Measurements from ENCODE around the gene UBE2S.
"Not testable (repeated sequence)": the region's sequence is repeated elsewhere in the genome, so short reads cannot be mapped to it uniquely, and the experiment has no call there.

Gene UBE2S

DNA sequence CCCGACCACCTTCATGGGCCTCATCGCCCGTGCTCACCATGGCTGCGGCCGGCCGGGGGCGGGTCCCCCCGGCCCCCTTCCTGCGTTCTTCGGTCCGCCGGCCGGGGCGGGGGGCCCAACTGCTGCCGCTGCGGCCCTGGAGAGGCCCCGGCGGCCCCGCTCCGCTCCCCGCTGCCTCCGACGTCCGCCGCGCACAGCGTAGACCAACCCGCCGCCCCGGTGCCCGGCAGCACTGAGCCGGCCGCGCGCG is at the start of gene UBE2S:
UBE2S (minus strand) TSS at position 239 of the 250 bp plus-strand sequence; CDS start at position 40, 199 bp downstream.
- DNase-seq (ENCODE audit: low spot score), result not testable (repeated sequence)

- no peak for DNase-seq (ENCODE audit: low spot score)
Measured at GRCh38 chr19:55456347-55456746, 48.8 kb upstream of the UBE2S start.

DNA sequence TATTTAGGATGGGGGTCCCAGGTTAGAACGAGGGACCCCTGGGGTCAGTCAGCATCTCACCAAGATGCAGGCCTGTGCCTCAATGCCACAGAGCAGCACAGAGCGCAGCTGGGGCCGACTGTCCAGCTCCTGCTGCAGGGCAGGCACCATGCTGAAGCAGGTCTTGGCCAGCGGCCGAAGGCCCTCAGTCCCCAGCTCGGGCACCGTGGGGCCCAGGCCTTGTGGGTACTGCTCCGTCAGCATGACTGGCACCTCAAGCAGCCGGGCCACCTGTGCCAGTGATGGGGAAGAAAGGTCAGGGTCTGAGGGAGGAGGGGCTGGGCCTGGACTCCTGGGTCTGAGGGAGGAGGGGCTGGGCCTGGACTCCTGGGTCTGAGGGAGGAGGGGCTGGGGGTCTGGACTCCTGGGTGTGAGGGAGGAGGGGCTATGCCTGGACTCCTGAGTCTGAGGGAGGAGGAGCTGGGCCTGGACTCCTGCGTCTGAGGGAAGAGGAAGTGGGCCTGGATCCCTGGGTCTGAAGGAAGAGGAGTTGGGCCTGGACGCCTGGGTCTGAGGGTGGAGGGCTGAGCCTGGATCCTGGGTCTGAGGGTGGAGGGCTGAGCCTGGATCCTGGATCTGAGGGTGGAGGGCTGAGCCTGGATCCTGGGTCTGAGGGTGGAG is 48.1 kb upstream of the UBE2S start:
- DNase-seq (ENCODE audit: low spot score), result no peak

GRCh38 chr19:55454787-55455243 is 47.2 kb upstream of the UBE2S start:
- peak; percentile 64 for DNase-seq (ENCODE audit: low spot score)

DNA sequence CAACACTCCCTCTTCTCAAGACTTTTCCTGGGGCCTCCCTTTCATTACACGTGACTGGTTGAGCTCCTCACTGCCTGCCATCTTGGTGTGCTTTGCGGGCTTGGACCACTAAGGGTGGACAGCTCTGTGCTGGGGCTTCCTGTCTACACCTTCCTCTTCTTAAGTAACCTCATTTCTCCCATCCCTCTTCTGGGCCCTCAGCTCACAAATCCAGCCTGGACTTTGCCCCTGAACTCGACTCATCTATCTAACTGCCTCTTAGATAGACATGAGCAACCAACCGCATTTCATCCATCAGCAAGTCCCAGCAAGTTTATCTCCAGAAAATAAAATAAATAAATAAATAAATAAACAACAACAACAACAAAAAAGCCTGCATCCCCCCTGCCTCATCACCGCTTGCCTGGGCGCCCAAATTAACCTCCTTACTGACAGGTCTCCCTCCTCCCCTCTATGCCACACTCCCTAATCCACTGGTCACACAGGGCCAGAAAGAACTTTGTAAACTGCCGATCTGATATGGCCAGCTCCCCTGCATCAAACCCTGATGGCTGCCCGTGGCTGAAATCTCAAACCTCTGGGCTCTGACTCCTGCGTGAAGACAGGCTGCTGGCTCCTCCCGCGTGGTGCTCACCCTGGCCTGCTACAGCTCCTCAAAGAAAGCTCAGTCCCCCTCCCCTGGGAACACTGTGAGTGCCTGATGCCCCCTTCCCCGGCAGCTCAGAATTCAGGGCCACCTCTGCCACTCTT is 46.1 kb upstream of the UBE2S start:
- no peak for DNase-seq (ENCODE audit: low spot score)

DNA sequence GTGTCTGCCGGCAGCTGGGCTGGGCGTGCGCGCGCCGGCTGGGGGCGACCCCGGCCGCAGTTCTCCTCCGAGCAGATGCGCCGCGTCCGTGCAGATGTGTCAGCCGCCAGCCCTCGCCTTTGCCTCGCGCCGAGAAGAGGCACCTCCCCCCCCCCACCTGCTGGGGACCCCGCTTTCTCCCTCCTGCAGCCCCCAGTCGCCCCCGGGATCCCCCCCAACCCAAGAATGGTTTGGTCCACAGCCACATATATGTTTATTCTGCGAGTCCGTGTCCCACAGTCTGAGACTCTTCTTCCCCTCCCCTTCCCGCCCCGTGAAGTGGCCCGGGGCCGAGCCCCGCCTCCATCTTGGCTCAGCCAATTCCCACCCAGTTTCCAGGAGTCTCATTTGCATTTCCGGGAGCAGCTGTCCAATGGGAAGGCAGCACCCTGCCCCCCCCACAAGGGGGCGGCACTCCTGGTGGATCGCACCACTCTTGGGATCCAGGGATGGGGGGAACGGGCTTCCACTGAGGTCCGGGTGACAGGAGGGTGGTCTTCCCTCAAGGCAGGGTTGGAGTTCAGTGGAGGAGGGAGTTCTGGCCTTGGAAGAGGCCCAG is 45.3 kb upstream of the UBE2S start:
- peak; percentile 68 for DNase-seq (ENCODE audit: low spot score)

DNA sequence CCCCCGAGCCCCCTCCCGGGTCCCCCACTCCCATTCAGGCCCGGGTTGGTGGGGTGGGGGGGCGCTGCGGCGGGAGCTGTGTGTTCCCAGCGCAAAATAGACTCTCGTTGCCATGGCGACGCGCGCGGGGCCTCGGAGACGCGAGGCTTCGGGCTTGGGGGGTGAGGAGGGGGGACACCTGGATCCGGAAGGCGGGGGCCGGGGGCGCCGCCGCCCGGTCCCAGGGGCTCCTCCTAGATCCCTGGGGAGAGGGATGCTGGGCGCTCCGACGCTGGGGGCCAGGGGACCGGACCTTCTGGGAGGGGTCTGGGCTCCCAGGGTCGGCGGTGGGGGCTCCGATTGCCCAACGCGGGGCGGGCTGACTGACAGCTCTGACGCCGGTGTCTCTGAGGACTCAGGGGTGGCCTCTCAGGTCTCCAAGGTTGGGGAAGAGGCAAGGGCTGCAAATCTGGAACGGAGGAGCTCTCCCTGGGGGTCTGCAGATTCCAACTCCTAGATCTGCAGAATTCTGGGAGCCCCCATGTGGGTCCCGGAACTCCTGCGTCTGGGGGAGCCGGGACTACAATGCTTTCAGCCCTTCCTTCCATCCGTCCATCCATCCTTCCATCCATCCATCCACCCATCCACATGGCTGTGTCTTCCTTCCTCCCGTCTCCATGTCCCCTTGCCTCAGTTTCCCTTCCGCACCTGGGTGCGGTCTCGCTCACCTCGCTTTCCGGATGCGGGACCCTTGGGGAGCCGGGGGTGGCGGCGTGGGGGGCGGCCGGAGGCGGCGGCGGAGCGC is 44.6 kb upstream of the UBE2S start:
- no peak for DNase-seq (ENCODE audit: low spot score)

DNA sequence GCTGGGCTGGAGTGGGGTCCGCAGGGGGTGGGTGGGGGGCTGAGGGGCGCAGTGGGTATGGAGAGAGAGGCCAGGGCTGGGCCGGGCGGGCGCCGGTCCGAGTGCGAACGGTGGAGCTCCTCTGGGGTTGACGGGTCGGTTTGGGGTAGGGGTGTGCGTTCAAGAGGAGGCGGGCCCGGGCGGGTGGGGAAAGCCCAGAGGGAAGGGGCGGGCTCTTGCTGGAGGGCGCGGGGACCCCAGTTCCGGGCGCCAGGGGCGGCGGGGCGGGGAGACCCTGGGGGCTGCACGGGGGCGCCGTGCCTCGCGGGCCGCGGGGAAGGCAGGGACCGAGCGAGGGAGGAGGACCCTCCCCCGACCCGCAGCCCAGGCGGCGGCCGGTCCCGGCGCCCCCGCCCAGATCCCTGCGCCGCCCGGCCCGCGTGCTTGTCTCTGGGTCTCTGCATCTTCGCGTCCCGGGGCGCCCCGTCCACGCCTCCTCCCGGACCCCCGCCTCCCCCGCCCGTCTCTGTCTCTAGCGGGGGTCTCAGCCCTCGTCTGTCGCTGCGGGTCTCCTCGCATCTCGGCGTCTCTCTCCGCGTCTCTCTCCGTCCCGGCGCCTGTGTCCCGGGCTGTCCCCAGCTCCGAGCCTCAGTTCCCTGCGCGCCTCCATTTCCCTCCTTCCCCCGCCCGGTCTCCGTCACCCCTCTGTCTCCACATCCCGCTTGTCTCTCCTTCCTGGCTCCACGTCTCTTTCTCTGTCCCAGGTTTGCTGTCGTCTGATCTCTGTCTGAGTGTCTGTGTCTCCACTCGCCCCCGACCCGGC is 43.8 kb upstream of the UBE2S start:
- DNase-seq (ENCODE audit: low spot score), result no peak

GRCh38 chr19:55449469-55449868 is 41.9 kb upstream of the UBE2S start:
- DNase-seq (ENCODE audit: low spot score), result no peak

- DNase-seq (ENCODE audit: low spot score), result not testable (repeated sequence)
Measured at GRCh38 chr19:55448175-55448490, 40.5 kb upstream of the UBE2S start.

- DNase-seq (ENCODE audit: low spot score), result peak; percentile 59
Measured at GRCh38 chr19:55447421-55448174, 40.0 kb upstream of the UBE2S start.

DNA sequence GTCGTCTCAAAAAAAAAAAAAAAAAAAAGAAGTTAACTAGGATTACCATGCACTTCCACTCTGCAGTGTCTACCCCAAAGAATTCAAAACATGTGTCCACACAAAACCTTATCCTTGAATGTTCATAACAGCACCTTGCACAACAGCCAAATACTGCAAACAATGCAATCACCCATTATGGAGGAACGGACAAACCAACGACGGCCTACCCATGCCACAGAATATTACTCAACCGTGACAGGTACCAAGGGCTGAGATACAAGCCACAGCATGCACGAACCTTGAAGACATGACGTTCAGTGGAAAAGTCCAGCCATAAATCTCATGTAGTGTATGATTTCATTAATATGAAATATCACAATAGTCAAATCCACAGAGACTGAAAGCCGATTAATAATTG is 38.5 kb upstream of the UBE2S start:
- no peak for DNase-seq (ENCODE audit: low spot score)

DNA sequence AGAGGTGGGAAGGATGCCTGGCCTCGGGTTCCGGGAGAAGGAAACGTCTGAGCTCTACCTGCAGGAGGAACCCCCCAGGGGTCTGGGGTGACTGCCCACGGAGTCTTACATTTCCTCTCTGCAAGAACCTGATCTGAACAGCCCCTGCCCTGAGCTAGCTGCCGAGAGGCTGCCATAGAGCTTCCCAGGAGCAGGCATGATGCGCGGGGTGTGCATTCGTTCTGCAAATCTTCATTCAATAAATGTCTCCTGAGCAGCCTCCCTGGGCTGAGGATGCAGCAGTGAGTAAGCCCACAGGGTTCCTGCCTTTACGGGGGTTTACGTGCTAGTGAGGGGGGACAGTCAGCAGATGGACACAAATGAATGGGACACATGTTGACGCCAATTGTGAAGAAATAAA is 37.1 kb upstream of the UBE2S start:
- no peak for DNase-seq (ENCODE audit: low spot score)

- DNase-seq (ENCODE audit: low spot score), result no peak
Measured at GRCh38 chr19:55443824-55444480, 36.4 kb upstream of the UBE2S start.

DNA sequence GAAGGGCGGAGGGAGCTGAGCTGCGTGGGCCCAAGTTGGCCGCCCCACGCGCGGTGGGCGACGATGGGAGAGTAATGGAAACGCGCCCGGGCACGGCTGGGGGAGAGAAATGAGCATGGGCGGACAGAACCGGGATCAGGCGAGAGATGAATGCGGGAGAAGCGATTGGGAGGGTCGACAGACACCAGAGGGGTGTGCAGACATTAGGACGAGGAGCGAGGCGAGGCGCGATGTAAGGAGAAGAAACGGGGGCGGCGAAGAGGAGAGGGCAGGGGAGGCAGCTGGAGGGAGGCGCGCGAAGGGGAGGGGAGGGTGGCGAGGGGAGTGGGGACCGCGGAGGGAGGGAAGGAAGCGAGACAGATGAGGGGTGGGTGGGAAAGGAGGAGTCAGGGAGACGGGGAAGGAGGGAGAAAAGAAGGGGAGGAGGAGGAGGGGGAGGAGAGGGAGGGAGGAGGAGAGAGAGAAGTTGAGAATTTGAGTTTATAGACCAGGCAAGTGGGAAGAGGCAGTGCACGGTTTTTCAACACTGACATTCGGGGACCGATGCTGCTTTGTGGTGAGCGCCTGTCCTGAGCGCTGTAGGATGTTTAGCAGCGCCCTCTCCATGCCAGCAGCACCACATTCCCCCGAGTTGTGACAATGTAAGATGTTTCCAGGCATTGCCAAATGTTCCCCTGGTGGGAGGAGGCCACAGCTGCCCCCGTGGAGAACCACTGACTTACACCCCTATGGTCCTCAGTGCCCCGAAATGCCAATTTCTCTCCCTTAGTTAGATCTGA is 35.6 kb upstream of the UBE2S start, which contains the start of gene SHISA7:
SHISA7 (minus strand) TSS at position 256 of the 779 bp plus-strand sequence. CDS start 437 bp downstream, outside the sequence.
- no peak for DNase-seq (ENCODE audit: low spot score)

DNA sequence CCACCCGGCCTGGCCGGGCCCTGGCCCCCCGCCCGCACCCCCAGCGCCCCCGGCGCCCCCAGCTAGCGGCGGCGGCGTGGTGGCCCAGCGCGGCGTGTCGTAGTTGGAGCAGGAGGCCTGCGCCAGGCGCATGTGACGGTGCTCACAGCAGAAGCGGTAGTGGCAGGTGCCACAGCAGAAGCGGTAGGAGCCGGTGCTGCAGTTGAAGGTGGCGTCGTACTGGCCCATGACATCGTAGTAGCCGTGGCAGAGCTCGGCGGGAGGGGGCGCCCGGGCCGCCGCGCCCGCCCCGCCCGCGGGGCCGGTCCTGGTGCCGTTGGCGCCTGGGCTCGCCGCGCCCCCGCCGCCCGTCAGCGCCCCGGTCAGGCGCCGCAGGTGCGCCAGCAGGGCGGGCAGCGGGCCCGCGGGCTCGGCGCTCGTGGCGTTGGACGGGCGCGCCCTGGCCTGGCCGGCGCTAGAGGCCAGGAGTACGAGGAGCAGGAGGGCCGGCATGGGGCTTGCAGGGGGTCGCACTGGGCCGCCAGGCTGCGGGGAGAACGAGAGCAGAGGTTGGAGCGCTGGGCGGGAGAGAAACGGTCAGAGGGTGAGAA is 34.9 kb upstream of the UBE2S start:
- no peak for DNase-seq (ENCODE audit: low spot score)

DNA sequence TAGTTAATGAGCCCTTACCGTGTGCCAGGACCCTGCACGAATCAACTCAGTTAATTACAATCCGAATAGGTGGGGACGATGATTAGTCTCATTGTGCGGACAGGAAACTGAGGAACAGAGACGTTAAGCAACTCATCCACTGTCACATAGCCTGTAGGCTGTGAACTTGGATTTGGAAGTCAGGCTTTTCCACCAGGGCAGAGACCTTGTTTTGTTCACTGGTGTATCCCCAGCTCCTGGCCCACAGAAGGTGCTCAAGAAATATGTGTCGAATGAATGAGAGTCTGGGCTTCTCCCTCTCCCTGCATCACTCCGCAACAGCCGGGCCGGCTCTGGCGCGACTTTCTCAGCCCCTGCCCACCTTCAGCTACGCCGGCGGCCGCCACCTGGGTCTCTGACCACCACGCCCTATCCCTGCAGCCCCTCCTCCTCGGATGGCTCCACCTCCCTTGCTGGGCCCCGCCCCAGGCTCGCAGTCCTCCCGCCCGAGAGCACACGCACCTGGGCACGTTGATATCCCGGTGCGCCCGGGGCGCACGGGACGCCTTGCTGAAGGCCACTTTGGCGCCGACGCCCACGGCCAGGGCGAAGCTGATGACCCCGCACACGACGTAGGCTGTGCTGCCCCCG is 34.2 kb upstream of the UBE2S start:
- no peak for DNase-seq (ENCODE audit: low spot score)

GRCh38 chr19:55441319-55441691 is 33.7 kb upstream of the UBE2S start:
- peak; percentile 43 for DNase-seq (ENCODE audit: low spot score)
